UCSD-AML1 (cell line): ENCODE data around the gene SCN1B.
A peak's percentile ranks its signal among the peaks of the same experiment; 100 is the strongest.
"Not testable (repeated sequence)": the region's sequence is repeated elsewhere in the genome, so short reads cannot be mapped to it uniquely, and the experiment has no call there.

Experiments
- DNase-seq: peaks from one replicate; lab custom pipeline; 2025; ENCODE audit not compliant: unreplicated experiment; lab: John Stamatoyannopoulos, UW

The SCN1B gene

GRCh38 chr19:35030257-35031071, at the start of gene SCN1B:
Gene SCN1B, plus strand, starts transcription at chr19:35030470. Its CDS starts 351 bp downstream, at chr19:35030821.
- peak; percentile 52 for DNase-seq

DNA sequence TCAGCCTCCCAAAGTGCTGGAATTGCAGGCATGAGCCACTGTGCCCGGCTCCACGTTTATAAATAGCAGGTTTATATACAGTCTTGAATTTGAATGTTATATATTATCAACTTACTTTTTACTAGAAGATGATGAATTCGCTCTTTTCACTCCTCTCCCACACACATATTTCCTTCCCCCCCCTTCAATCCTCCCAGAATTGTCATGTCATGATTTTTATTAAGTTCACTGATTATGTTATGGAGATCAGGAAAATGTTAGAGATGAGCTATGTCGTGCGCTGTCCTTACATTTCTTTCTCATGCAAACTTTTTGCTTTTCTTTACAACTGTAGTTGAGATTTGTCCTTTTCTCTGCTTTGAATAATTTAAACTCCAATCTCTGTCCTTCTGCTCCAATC, 48.0 kb upstream of the SCN1B start:
- DNase-seq = no peak

- DNase-seq = no peak
Measured at GRCh38 chr19:34983786-34984185, 46.5 kb upstream of the SCN1B start.

DNA sequence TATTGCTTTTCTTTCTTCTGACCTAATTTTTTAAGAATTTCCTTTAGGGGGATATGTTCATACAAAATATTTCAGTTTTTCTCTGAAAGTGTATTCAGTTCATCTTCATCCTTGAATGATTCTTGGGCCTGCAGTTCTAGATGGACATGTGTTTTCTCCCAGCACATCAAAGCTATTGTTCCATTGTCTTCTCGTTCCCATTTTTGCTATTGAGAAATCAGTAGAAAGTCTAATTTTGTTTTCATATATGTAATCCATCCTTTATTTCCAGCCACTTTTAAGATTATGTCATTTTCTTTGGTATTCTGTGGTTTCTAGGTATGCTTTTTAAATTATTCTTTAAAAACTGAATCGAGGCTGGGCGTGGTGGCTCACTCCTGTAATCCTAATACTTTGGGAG, 46.0 kb upstream of the SCN1B start:
- no peak for DNase-seq

DNA sequence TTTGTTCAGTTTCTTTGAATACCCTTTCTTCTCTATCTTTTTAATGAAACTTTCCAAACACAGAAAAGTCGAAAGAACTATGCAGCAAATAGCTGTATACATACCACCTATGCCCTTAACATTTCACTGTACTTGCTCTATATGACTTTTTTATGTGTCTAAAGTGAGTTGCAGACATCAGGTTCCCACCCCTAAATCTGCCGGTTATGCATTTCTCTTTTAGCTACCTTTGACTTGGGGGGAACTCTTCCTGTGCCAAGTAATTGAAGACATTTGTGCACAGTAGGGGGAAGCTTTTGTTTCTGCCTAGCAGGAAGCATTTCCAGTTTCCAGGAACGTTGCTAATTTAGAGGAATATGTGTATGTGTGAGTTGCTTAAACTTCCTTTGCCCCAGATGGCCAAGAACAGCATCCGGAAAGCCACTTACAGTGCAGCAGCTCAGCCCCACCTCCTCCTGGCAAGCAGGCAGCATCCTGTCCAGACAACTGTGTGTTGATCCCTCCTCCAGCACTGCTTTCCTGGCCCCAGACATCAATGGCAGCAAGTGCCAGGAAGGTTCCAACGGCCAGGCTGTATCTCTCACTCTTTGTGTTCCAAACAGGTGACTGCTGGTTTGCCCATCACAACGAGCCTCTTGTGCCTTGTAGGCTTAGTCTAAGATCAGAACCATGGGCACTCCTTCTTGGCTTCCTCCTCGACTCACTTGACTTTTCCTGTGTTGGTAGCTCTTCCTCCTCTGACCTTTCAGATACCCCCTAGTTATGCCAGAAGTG, 44.8 kb upstream of the SCN1B start:
- peak; percentile 74 for DNase-seq

GRCh38 chr19:34988119-34988518, 42.2 kb upstream of the SCN1B start:
- no peak for DNase-seq

DNA sequence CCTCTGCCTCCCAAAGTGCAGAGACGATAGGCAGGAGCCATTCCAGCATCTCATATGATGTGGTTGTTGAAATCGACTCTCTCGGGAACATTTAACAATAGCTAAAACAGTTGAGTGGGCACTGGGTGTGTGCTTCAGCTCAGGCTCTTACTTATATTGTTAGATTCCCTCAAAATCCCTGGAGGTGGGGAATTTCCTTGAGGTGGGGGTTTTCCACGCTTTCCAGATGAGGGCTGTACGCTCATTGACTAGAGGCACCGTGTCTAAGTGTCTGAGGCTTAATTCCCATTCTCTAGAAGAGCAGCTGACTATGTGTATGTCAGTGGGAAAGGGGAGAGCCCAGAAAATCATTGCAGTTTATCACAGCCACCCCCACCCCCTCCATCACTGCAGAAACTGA, 41.0 kb upstream of the SCN1B start:
- no peak for DNase-seq

DNA sequence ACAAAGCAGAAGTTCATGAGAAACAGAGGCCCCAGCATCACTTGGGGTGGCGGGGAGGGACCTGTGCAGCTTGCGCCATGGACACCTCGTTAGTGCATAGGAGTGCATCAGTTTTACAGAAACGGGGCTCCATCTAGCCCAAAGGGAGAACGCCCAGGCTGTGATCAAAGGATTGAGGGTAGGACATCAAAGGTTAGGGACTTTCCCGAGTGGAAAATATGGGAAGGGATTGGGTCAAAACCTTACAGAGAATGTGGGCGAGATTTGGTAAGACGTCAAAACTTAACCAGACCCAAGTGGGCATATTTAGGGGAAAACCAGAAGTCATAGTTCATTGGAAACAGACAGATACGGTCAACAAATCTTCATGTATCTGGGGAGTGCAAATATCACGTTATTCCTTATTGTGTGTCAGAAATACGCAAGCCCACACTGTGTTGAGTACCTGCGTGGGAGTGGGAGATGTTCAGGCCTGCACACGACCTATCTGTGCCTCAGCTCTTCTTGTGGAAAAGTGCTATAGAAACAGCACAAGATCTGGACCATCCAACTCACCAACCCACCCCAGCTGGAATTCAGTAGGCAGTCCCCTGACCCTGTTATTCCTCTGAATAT, 39.6 kb upstream of the SCN1B start:
- no peak for DNase-seq

DNA sequence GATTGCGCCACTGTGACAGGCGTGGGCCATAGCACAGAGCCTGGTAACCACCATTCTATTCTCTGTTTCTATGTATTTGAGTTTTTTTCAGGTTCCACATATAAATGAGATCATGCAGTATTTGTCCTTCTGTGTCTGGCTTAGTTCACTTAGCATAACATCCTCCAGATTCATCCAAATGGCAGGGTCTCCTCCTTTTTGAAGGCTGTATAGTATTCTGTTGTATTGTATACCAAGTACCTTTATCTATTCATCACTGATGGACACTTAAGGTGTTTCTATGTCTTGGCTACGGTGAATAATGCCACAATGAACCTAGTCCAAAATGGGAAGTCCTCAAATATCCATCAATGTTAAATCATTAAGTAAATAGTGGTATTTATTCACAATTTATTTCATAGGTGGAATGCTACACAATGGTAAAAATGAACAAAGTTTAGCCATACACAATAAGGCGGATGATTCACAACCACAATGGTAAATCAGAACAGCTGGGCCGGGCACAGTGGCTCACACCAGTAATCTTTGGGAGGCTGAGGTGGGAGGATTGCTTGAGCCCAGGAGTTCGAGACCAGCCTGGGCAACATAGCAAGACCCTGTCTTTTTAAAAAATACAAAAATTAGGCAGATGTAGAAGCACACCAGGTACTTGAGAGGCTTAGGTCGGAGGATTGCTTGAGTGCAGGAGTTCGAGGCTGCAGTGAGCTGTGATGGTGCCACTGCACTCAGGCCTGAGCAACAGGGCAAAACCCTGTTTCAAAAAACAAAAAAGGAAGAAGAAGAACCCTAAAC, 38.5 kb upstream of the SCN1B start:
- no peak for DNase-seq

DNA sequence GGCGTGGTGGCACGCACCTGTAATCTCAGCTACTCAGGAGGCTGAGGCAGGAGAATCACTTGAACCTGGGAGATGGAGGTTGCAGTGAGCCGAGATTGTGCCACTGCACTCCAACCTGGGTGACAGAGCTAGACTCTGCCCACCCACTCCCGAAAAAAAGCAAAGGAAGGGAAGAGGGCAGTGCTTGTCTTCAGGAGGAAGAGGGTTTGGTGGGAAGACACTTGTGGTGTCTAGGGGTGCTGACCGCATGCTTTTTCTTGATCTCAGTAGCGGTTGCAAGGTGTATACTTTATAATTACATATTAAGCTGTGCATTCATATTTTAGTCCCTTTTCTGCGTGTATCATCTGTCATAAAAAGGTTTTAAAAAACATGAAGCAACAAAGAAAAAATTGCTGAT, 37.7 kb upstream of the SCN1B start:
- DNase-seq = not testable (repeated sequence)

DNA sequence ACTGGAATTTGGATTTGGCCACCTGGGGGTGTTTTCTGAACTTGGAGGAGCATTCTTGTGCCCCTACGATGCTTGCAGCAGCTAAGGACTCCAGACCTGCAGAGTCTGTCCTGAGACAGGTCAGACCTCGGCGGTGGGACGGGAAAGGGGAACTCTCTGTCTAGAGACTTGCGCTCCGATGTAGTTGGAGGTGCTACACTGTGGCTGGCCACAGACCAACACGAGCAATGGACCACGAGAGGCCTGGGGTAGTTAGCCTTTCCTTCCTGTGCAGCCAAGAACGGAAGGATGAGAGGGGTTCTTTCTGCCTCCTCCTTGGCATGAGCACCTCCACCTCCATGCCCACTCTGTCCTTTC, 36.0 kb upstream of the SCN1B start:
- no peak for DNase-seq

DNA sequence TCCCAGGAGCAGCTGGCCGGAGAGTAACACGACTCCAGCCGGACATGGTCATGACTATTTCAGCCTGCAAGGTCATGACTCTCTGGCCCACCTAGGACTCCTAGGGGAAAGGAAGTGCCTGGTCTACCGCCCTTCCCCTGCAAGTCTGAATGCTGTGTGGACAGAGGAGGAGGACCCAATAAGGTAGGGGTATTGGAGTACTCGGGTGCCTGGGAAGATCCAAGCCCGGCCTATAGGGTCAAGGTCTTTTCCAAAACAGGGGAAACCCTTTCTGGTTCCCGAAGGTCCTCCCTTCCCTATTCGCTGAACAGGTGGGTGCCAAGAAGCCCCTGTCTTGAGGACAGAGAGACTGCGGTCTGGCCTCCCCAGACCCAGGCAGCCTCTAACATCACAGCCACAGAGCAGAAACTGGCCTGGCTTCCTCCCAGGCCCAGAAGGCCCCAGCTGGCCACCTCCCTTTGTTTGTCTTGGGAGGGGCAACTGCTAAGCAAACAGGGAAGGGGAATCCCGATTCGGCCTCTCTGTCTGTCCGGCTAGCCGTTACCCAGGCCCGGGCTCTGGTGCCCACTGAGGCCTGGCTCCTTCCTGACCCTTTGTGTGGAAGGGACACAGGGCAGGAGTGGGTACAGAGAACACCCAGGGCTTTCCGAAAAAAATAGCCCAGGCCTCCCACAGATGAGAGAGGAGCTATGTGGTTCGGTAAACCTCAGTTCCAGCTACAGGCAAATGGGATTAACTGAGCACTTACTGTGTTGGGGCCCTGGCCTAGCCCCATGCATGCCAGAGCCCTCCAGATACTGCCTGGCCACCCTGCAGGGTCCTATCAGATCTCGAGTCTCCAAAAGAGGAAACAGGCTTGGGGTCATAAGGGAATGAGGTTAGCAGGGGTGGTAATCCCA, 35.4 kb upstream of the SCN1B start:
- no peak for DNase-seq

GRCh38 chr19:34995551-34995950, 34.7 kb upstream of the SCN1B start:
- no peak for DNase-seq

GRCh38 chr19:34997071-34997617, 33.1 kb upstream of the SCN1B start:
- no peak for DNase-seq

DNA sequence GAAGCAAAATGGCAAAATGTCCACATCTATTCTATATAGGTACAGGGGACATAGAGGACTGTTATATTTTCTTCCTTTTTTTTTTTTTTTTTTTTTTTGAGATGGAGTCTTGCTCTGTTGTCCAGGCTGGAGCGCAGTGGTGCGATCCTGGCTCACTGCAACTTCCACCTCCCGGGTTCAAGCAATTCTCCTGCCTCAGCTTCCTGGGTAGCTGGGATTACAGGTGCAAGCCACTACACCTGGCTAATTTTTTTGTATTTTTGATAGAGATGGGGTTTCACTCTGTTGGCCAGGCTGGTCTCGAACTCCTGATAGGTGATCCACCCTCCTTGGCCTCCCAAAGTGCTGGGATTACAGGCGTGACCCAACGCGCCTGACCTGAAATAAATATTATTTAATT, 32.0 kb upstream of the SCN1B start:
- not testable (repeated sequence) for DNase-seq

DNA sequence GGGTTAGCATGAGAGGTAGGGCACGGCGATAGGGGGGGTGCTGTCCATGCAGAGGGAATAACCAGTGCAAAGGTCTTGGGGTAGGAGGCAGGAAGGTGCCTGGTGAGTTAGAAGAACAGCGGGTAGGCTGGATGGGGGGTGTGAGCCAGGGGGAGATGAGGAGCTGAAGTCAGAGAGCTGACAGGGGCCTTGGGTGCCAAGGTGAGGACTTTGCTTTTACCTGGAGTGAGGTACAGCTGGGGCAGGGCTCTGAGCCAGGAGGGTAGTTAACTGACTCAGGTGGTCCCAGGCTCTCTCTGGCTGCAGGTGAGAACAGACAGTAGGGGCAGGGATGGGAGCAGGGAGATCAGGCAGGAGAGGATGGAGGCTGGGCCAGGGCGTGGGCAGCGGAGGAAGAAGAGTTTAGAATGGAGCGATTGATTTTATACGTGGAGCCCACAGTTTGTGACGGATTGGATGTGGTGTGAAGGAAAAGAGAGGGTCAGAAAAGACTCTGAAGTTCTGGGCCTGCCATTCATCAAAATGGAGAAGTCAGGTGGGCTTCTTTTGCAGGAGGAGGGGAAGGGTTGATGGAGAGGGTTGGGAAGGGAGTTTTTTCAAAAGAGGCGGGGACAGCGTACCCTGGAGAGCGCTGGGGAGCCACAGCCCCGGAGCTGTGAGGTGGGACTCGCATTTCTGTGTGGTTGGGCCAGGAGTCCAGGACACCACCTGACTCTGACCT, 31.3 kb upstream of the SCN1B start:
- no peak for DNase-seq

- DNase-seq = peak; percentile 90
Measured at GRCh38 chr19:34999498-35000337, 30.6 kb upstream of the SCN1B start, which contains the start of gene GRAMD1A. Gene GRAMD1A, plus strand, starts transcription at chr19:35000323. Its CDS starts 156 bp downstream, at chr19:35000479.

DNA sequence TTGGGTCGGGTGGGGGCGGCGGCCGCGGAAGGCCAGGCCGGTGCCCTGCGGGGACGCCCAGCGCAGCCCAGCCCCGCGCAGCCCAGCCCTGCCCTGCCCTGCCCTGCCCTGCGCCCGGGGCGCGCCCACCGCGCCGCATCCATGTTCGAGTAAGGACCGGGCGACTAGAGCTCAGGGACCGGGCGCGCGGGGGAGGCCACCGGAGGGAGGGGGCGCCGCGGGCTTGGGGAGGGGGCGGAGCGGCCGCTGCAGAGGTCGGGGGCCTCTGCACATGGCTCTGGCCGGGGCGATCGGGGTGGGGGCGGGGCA, 30.0 kb upstream of the SCN1B start:
- DNase-seq = no peak
